ENCODE results near the gene MIS12.

Gene MIS12

GRCh38 chr17:5467416-5467815, 18.9 kb upstream of the MIS12 start:
- Histone ChIP-seq H3K27me3 (ENCODE audit: insufficient read depth, poor library complexity, severe bottlenecking) (no peaks in the 10 kb centered on the region), H3K4me3 (replicated peaks; ENCODE audit: insufficient read depth, low read length) (peak overlapping the region; percentile 66), H3K27ac (replicated peaks) (peak overlapping the region; percentile 78; the same call in 1 of the 2 replicates)
- DNase-seq (ENCODE audit: low read depth in 1 of 2, low spot score in 1 of 2) = no peak
- no peak for TF ChIP-seq GABPA (IDR thresholded peaks at IDR 0.05; ENCODE audit: low read depth)
- TF ChIP-seq POLR2AphosphoS5 (IDR thresholded peaks at IDR 0.05; ENCODE audit: low read depth) = no peak
- TF ChIP-seq SPI1 (IDR thresholded peaks at IDR 0.05; ENCODE audit: borderline replicate concordance, low read depth) = no peak
- TF ChIP-seq CTCF (IDR thresholded peaks at IDR 0.05; ENCODE audit: insufficient read depth, low read length) = no peak
- no peak for TF ChIP-seq REST (IDR thresholded peaks at IDR 0.05; ENCODE audit: insufficient replicate concordance, low read depth)

DNA sequence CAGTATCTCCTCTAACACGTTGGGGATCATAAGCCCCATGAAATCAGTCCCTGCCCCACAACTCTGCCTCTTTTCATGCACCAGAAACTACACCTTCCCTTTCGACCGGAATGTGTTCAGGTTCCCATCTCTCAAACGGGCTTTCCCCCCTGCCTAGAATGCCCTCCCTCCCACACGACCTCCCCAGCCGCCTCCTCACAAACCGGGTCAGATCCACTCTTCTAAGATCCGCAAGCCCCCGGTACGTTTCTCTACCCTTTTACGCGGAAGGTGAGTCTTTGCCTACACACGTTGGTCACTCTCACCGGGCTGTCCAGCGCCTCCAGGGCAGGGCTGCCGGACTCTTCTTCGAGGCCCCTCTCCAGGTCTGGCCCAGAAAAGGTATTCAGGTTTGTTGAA, 18.3 kb upstream of the MIS12 start:
- H3K27ac ChIP-seq (replicated peaks) = peak overlapping the region; percentile 78
- no peak for DNase-seq (ENCODE audit: low read depth in 1 of 2, low spot score in 1 of 2)
- TF ChIP-seq REST (IDR thresholded peaks at IDR 0.05; ENCODE audit: insufficient replicate concordance, low read depth) (no peak), GABPA (IDR thresholded peaks at IDR 0.05; ENCODE audit: low read depth) (no peak), SPI1 (IDR thresholded peaks at IDR 0.05; ENCODE audit: borderline replicate concordance, low read depth) (no peak), POLR2AphosphoS5 (IDR thresholded peaks at IDR 0.05; ENCODE audit: low read depth) (no peak), CTCF (IDR thresholded peaks at IDR 0.05; ENCODE audit: insufficient read depth, low read length) (no peak)
- H3K4me3 ChIP-seq (replicated peaks; ENCODE audit: insufficient read depth, low read length) = peak overlapping the region; percentile 66
- H3K27me3 ChIP-seq (ENCODE audit: insufficient read depth, poor library complexity, severe bottlenecking) = no peaks in the 10 kb centered on the region

- Histone ChIP-seq H3K27me3 (ENCODE audit: insufficient read depth, poor library complexity, severe bottlenecking) (no peaks in the 10 kb centered on the region), H3K4me3 (replicated peaks; ENCODE audit: insufficient read depth, low read length) (no peak overlapping the region), H3K27ac (replicated peaks) (no peak overlapping the region)
- DNase-seq (ENCODE audit: low read depth in 1 of 2, low spot score in 1 of 2) = no peak
- TF ChIP-seq CTCF (IDR thresholded peaks at IDR 0.05; ENCODE audit: insufficient read depth, low read length) (no peak), GABPA (IDR thresholded peaks at IDR 0.05; ENCODE audit: low read depth) (no peak), REST (IDR thresholded peaks at IDR 0.05; ENCODE audit: insufficient replicate concordance, low read depth) (no peak), SPI1 (IDR thresholded peaks at IDR 0.05; ENCODE audit: borderline replicate concordance, low read depth) (no peak), POLR2AphosphoS5 (IDR thresholded peaks at IDR 0.05; ENCODE audit: low read depth) (no peak)
Observed at GRCh38 chr17:5472511-5472910, 13.9 kb upstream of the MIS12 start.

All from HL-60 (cell line).